ENCODE data around the gene PTPRT.

Gene PTPRT

GRCh38 chr20:42532831-42533230, 656.9 kb downstream of the PTPRT start:
- ATAC-seq (no peak), DNase-seq (ENCODE audit: low spot score in 2 of 2) (no peak)
- Mint-ChIP-seq H3K4me1 (no peaks in the 10 kb centered on the region), H3K27ac (no peak overlapping the region), H3K9me3 (peaks cover 6% of the 10 kb centered on the region), H3K36me3 (no peaks in the 10 kb centered on the region), H3K4me3 (no peak overlapping the region)

- DNase-seq (ENCODE audit: low spot score in 2 of 2): no peak
- Mint-ChIP-seq H3K4me1 (no peaks in the 10 kb centered on the region), H3K9me3 (peaks cover 6% of the 10 kb centered on the region), H3K36me3 (no peaks in the 10 kb centered on the region), H3K27ac (no peak overlapping the region), H3K4me3 (no peak overlapping the region)
- no peak for ATAC-seq
Measured at GRCh38 chr20:42531508-42531961, 658.2 kb downstream of the PTPRT start.

- no peak overlapping the region for H3K27ac Mint-ChIP-seq
- DNase-seq (ENCODE audit: low spot score in 2 of 2) (no peak), ATAC-seq (no peak)
- H3K4me1 Mint-ChIP-seq: no peaks in the 10 kb centered on the region
- no peak overlapping the region for H3K4me3 Mint-ChIP-seq
- peaks cover 9% of the 10 kb centered on the region for H3K9me3 Mint-ChIP-seq
- no peaks in the 10 kb centered on the region for H3K36me3 Mint-ChIP-seq
Measured at GRCh38 chr20:42530855-42531448, 658.8 kb downstream of the PTPRT start.

GRCh38 chr20:42530191-42530590, 659.5 kb downstream of the PTPRT start:
- H3K36me3 Mint-ChIP-seq: no peaks in the 10 kb centered on the region
- ATAC-seq (no peak), DNase-seq (ENCODE audit: low spot score in 2 of 2) (no peak)
- H3K4me3 Mint-ChIP-seq: no peak overlapping the region
- H3K27ac Mint-ChIP-seq: no peak overlapping the region
- no peaks in the 10 kb centered on the region for H3K4me1 Mint-ChIP-seq
- H3K9me3 Mint-ChIP-seq: peaks cover 9% of the 10 kb centered on the region

- Mint-ChIP-seq H3K36me3 (no peaks in the 10 kb centered on the region), H3K4me3 (no peak overlapping the region), H3K4me1 (no peaks in the 10 kb centered on the region), H3K9me3 (peaks cover 22% of the 10 kb centered on the region), H3K27ac (no peak overlapping the region)
- ATAC-seq (no peak), DNase-seq (ENCODE audit: low spot score in 2 of 2) (no peak)
Measured at GRCh38 chr20:42524058-42524457, 665.6 kb downstream of the PTPRT start.

- H3K9me3 Mint-ChIP-seq: peaks cover 7% of the 10 kb centered on the region
- ATAC-seq: no peak
- H3K27ac Mint-ChIP-seq: no peak overlapping the region
- no peak overlapping the region for H3K4me3 Mint-ChIP-seq
- no peaks in the 10 kb centered on the region for H3K4me1 Mint-ChIP-seq
- H3K36me3 Mint-ChIP-seq: no peaks in the 10 kb centered on the region
- DNase-seq (ENCODE audit: low spot score in 2 of 2): no peak
Measured at GRCh38 chr20:42516692-42517091, 673.0 kb downstream of the PTPRT start.

- H3K4me1 Mint-ChIP-seq: no peaks in the 10 kb centered on the region
- H3K4me3 Mint-ChIP-seq: no peak overlapping the region
- no peak overlapping the region for H3K27ac Mint-ChIP-seq
- H3K9me3 Mint-ChIP-seq: peaks cover 3% of the 10 kb centered on the region
- DNase-seq (ENCODE audit: low spot score in 2 of 2) (no peak), ATAC-seq (no peak)
- no peaks in the 10 kb centered on the region for H3K36me3 Mint-ChIP-seq
Measured at GRCh38 chr20:42510686-42511085, 679.0 kb downstream of the PTPRT start.

- H3K27ac Mint-ChIP-seq: no peak overlapping the region
- no peak for DNase-seq (ENCODE audit: low spot score in 2 of 2)
- ATAC-seq: no peak
- H3K4me1 Mint-ChIP-seq: no peaks in the 10 kb centered on the region
- no peaks in the 10 kb centered on the region for H3K36me3 Mint-ChIP-seq
- peaks cover 2% of the 10 kb centered on the region for H3K9me3 Mint-ChIP-seq
- H3K4me3 Mint-ChIP-seq: no peak overlapping the region
Measured at GRCh38 chr20:42507874-42508273, 681.8 kb downstream of the PTPRT start.

- Mint-ChIP-seq H3K36me3 (no peaks in the 10 kb centered on the region), H3K27ac (no peak overlapping the region), H3K9me3 (peaks cover 2% of the 10 kb centered on the region), H3K4me1 (no peaks in the 10 kb centered on the region), H3K4me3 (no peak overlapping the region)
- no peak for DNase-seq (ENCODE audit: low spot score in 2 of 2)
- ATAC-seq: no peak
Measured at GRCh38 chr20:42506397-42506796, 683.3 kb downstream of the PTPRT start.

GRCh38 chr20:42502591-42502990, 687.1 kb downstream of the PTPRT start:
- Mint-ChIP-seq H3K4me1 (no peaks in the 10 kb centered on the region), H3K9me3 (peaks cover 10% of the 10 kb centered on the region), H3K4me3 (no peak overlapping the region), H3K27ac (no peak overlapping the region), H3K36me3 (no peaks in the 10 kb centered on the region)
- ATAC-seq (no peak), DNase-seq (ENCODE audit: low spot score in 2 of 2) (no peak)

- Mint-ChIP-seq H3K9me3 (peaks cover 17% of the 10 kb centered on the region), H3K4me3 (no peak overlapping the region), H3K27ac (no peak overlapping the region), H3K36me3 (no peaks in the 10 kb centered on the region), H3K4me1 (no peaks in the 10 kb centered on the region)
- DNase-seq (ENCODE audit: low spot score in 2 of 2) (no peak), ATAC-seq (no peak)
Measured at GRCh38 chr20:42496595-42496994, 693.1 kb downstream of the PTPRT start.

GRCh38 chr20:42494290-42494689, 695.4 kb downstream of the PTPRT start:
- H3K36me3 Mint-ChIP-seq: no peaks in the 10 kb centered on the region
- ATAC-seq (no peak), DNase-seq (ENCODE audit: low spot score in 2 of 2) (no peak)
- H3K4me3 Mint-ChIP-seq: no peak overlapping the region
- H3K4me1 Mint-ChIP-seq: no peaks in the 10 kb centered on the region
- H3K27ac Mint-ChIP-seq: no peak overlapping the region
- H3K9me3 Mint-ChIP-seq: peaks cover 19% of the 10 kb centered on the region

- DNase-seq (ENCODE audit: low spot score in 2 of 2) (no peak), ATAC-seq (no peak)
- no peaks in the 10 kb centered on the region for H3K36me3 Mint-ChIP-seq
- H3K27ac Mint-ChIP-seq: no peak overlapping the region
- H3K4me3 Mint-ChIP-seq: no peak overlapping the region
- peaks cover 14% of the 10 kb centered on the region for H3K9me3 Mint-ChIP-seq
- no peaks in the 10 kb centered on the region for H3K4me1 Mint-ChIP-seq
Measured at GRCh38 chr20:42493001-42493400, 696.7 kb downstream of the PTPRT start.

GRCh38 chr20:42492290-42492689, 697.4 kb downstream of the PTPRT start:
- Mint-ChIP-seq H3K4me3 (no peak overlapping the region), H3K4me1 (no peaks in the 10 kb centered on the region), H3K9me3 (peaks cover 16% of the 10 kb centered on the region), H3K27ac (no peak overlapping the region), H3K36me3 (no peaks in the 10 kb centered on the region)
- ATAC-seq (no peak), DNase-seq (ENCODE audit: low spot score in 2 of 2) (no peak)

- no peak for ATAC-seq
- no peaks in the 10 kb centered on the region for H3K36me3 Mint-ChIP-seq
- DNase-seq (ENCODE audit: low spot score in 2 of 2): no peak
- peaks cover 12% of the 10 kb centered on the region for H3K9me3 Mint-ChIP-seq
- H3K4me1 Mint-ChIP-seq: no peaks in the 10 kb centered on the region
- H3K27ac Mint-ChIP-seq: no peak overlapping the region
- no peak overlapping the region for H3K4me3 Mint-ChIP-seq
Measured at GRCh38 chr20:42485556-42485955, 704.1 kb downstream of the PTPRT start.

- peaks cover 12% of the 10 kb centered on the region for H3K9me3 Mint-ChIP-seq
- ATAC-seq (no peak), DNase-seq (ENCODE audit: low spot score in 2 of 2) (no peak)
- no peaks in the 10 kb centered on the region for H3K36me3 Mint-ChIP-seq
- no peaks in the 10 kb centered on the region for H3K4me1 Mint-ChIP-seq
- no peak overlapping the region for H3K27ac Mint-ChIP-seq
- H3K4me3 Mint-ChIP-seq: no peak overlapping the region
Measured at GRCh38 chr20:42484790-42485375, 704.8 kb downstream of the PTPRT start.

Data from stimulated activated effector memory CD8-positive, alpha-beta T cell treated with anti-CD3 and anti-CD28 coated beads, Interleukin-12 subunit alpha, Interleukin-12 subunit beta, amount 100 ng/mL, for 72 hours (primary cell).